ENCODE measurements around the gene CRTC2.
"Not testable (repeated sequence)": the region's sequence is repeated elsewhere in the genome, so short reads cannot be mapped to it uniquely, and the experiment has no call there.

CRTC2 gene

GRCh38 chr1:153984123-153984894 lies 25.9 kb upstream of the CRTC2 start:
- no peak overlapping the region for H3K4me3 ChIP-seq (ENCODE audit: low read length)
- TF ChIP-seq ZNF274 (IDR thresholded peaks at IDR 0.05; ENCODE audit: low read depth, low read length) = no peak

- not testable (repeated sequence) for H3K4me3 ChIP-seq (ENCODE audit: low read length)
These were observed 23.3 kb upstream of the CRTC2 start for GRCh38 chr1:153981735-153982134.

GRCh38 chr1:153979091-153979490 lies 20.7 kb upstream of the CRTC2 start:
- H3K4me3 ChIP-seq (ENCODE audit: low read length) = not testable (repeated sequence)

GRCh38 chr1:153978274-153978909 lies 20.0 kb upstream of the CRTC2 start:
- no peak for TF ChIP-seq ZNF274 (IDR thresholded peaks at IDR 0.05; ENCODE audit: low read depth, low read length)

GRCh38 chr1:153977250-153978240 lies 19.1 kb upstream of the CRTC2 start, which contains the start of gene JTB:
TSS of gene JTB (minus strand) at chr1:153977674. CDS start at chr1:153977252, 422 bp downstream.
- H3K4me3 ChIP-seq (ENCODE audit: low read length) = peak within 1 kb of the TSS; percentile 83
- TF ChIP-seq ZNF274 (IDR thresholded peaks at IDR 0.05; ENCODE audit: low read depth, low read length) = no peak

More at GRCh38 chr1:153978274-153978909, 20.0 kb upstream of the CRTC2 start:
- peak overlapping the region; percentile 83 for H3K4me3 ChIP-seq (ENCODE audit: low read length)

- peak overlapping the region; percentile 83 for H3K4me3 ChIP-seq (ENCODE audit: low read length)
- no peak for TF ChIP-seq ZNF274 (IDR thresholded peaks at IDR 0.05; ENCODE audit: low read depth, low read length)
These were observed 18.4 kb upstream of the CRTC2 start for GRCh38 chr1:153976819-153977249.

- no peak for TF ChIP-seq ZNF274 (IDR thresholded peaks at IDR 0.05; ENCODE audit: low read depth, low read length)
- no peak overlapping the region for H3K4me3 ChIP-seq (ENCODE audit: low read length)
These were observed 15.1 kb upstream of the CRTC2 start for GRCh38 chr1:153973525-153973924.

- TF ChIP-seq ZNF274 (IDR thresholded peaks at IDR 0.05; ENCODE audit: low read depth, low read length) = no peak
- no peak overlapping the region for H3K4me3 ChIP-seq (ENCODE audit: low read length)
These were observed 14.7 kb upstream of the CRTC2 start for GRCh38 chr1:153973071-153973470.

- no peak overlapping the region for H3K4me3 ChIP-seq (ENCODE audit: low read length)
- no peak for TF ChIP-seq ZNF274 (IDR thresholded peaks at IDR 0.05; ENCODE audit: low read depth, low read length)
These were observed 11.9 kb upstream of the CRTC2 start for GRCh38 chr1:153970346-153970745.

GRCh38 chr1:153968972-153969371 lies 10.6 kb upstream of the CRTC2 start:
- peak overlapping the region; percentile 70; the same call in 1 of the 2 replicates for H3K4me3 ChIP-seq (ENCODE audit: low read length)

GRCh38 chr1:153968408-153968807 lies 10.0 kb upstream of the CRTC2 start:
- peak overlapping the region; percentile 70 for H3K4me3 ChIP-seq (ENCODE audit: low read length)

More at GRCh38 chr1:153968972-153969371, 10.6 kb upstream of the CRTC2 start:
- TF ChIP-seq ZNF274 (IDR thresholded peaks at IDR 0.05; ENCODE audit: low read depth, low read length) = no peak

GRCh38 chr1:153968000-153968363 lies 9.6 kb upstream of the CRTC2 start:
- H3K4me3 ChIP-seq (ENCODE audit: low read length) = peak overlapping the region; percentile 70
- TF ChIP-seq ZNF274 (IDR thresholded peaks at IDR 0.05; ENCODE audit: low read depth, low read length) = no peak

More at GRCh38 chr1:153968408-153968807, 10.0 kb upstream of the CRTC2 start:
- TF ChIP-seq ZNF274 (IDR thresholded peaks at IDR 0.05; ENCODE audit: low read depth, low read length) = no peak

- peak within 1 kb of the TSS; percentile 70 for H3K4me3 ChIP-seq (ENCODE audit: low read length)
- TF ChIP-seq ZNF274 (IDR thresholded peaks at IDR 0.05; ENCODE audit: low read depth, low read length) = no peak
These were observed 8.9 kb upstream of the CRTC2 start, which contains the start of gene CREB3L4 for GRCh38 chr1:153967107-153967999. TSS of gene CREB3L4 (plus strand) at chr1:153967902. CDS start at chr1:153968526, 624 bp downstream.
